Effector memory CD8-positive, alpha-beta T cell (primary cell): ENCODE data around the gene ZNF829.
A peak's percentile ranks its signal among the peaks of the same experiment; 100 is the strongest.

ENCODE experiments used
- ATAC-seq: fragments of 150-1000 bp; cut with Tn5 transposase; replicated peaks from 2 replicates; pipeline ENCODE4 v1.10.0; 2021; ENCODE audit warnings: mild to moderate bottlenecking, moderate library complexity
- DNase-seq, 3 experiments: peaks; one replicate each; pipeline ENCODE4 v3.0.0; 2021
- H3K27ac Mint-ChIP-seq, 2 donors: one replicate each; pipeline ENCODE4 v1.8.0; 2022; ENCODE audit warnings: mild to moderate bottlenecking in 2 of 2, mixed read lengths in 2 of 2, moderate library complexity in 2 of 2
- H3K27me3 Mint-ChIP-seq, 2 donors: one replicate each; pipeline ENCODE4 v1.8.0; 2022; ENCODE audit warnings: mixed read lengths in 2 of 2
- H3K36me3 Mint-ChIP-seq: one replicate; pipeline ENCODE4 v1.8.0; 2022; ENCODE audit warnings: mild to moderate bottlenecking, moderate library complexity, mixed read lengths; ENCODE audit not compliant: insufficient read depth
- H3K4me1 Mint-ChIP-seq, 2 donors: one replicate each; pipeline ENCODE4 v1.8.0; 2022; ENCODE audit warnings: low read depth in 2 of 2, mixed read lengths in 2 of 2
- H3K4me3 Mint-ChIP-seq, 2 donors: one replicate each; pipeline ENCODE4 v1.8.0; 2022; ENCODE audit warnings: mild to moderate bottlenecking in 2 of 2, mixed read lengths in 2 of 2, moderate library complexity in 2 of 2
- H3K9me3 Mint-ChIP-seq, 2 donors: one replicate each; pipeline ENCODE4 v1.8.0; 2022; ENCODE audit warnings: mixed read lengths in 2 of 2
- total RNA-seq, 9 experiments: gene quantifications; one replicate each; lab custom pipeline; 2026; lab: John Stamatoyannopoulos, UW

Gene ZNF829
- 8.7 to 31.3 (median 21.4) reads per million in 9 experiments for total RNA-seq

DNA sequence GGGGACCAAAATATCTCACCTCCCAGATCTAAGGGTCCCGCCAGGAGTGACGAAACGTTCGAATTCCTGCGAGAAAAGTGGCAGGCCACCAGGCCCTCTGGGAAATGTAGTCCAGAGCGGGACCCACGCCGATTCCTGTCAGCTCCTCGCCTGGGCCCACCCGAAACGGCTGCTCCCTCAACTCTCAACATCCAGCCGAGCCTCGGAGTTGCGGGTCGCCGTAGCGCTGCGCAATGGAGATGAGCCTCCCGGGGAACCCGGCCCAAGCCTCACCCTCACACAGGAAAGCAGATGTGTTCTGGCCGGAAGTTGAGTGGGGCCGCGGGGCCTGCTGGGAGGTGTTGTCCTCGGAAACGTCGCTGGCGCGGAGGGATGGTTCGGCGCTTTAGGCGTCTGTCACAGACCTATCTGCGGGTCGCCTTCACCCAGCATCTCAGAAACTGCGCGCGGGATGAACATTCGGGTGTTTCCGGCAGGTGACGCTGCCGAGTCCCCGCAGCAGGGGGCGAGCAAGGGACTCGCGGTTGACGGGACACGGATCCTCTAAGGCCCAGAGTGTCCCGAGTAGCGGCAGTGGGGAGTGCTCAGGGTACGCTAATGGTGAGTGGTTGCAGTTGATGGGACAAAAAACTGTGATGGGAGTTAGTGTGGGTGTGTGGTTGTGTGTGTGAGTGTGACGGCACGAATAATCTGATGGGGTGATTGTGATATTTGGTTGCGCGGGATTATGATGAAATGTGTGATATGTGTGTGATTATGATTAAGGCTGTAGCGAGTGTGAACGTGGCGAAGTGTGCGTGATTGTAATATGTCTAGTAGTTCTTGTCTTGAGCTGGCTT is at the start of gene ZNF829, which contains the start of gene ZNF568:
Gene ZNF829 (minus strand): TSS at position 300 of the 839 bp plus-strand sequence. CDS start 1,124 bp downstream, outside the sequence.
Gene ZNF568 (plus strand): TSS at position 341 of the 839 bp plus-strand sequence. CDS start 6,439 bp downstream, outside the sequence.
- peaks cover 21 to 34% of the 10 kb centered on the region in 2 donors for H3K4me1 Mint-ChIP-seq
- H3K4me3 Mint-ChIP-seq, result peak within 1 kb of the TSS; percentile 80 to 89
- ATAC-seq, result peak; percentile 96
- peak; percentile 91 to 92 (median 91) for DNase-seq
- H3K27me3 Mint-ChIP-seq, result no peaks in the 10 kb centered on the region
- H3K9me3 Mint-ChIP-seq, result peaks cover 0 to 2% of the 10 kb centered on the region in 2 donors
- peaks cover 14% of the 10 kb centered on the region for H3K36me3 Mint-ChIP-seq
- peak within 1 kb of the TSS; percentile 90 to 96 for H3K27ac Mint-ChIP-seq

DNA sequence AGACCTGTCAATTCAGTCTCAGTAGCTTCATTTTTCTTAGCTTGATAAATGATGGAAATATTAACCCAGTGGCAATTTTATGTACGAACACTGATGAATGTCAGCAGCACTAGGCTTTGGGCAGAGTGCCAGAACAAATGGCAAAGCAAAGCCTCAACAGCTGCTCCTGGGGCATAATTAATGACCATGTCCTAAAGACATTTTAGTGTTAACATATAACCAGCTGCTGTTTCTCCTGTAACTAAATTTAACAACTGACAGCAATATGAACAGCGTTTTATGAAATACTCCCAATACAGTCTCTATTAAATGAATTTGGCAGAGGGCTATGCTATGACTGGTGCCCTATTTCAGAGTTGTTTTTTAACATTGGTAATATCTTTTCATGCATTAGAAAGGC is 47.2 kb upstream of the ZNF829 start:
- DNase-seq (no peak), ATAC-seq (no peak)
- H3K9me3 Mint-ChIP-seq, result peaks cover 7 to 12% of the 10 kb centered on the region in 2 donors
- H3K4me3 Mint-ChIP-seq, result no peak overlapping the region
- H3K27ac Mint-ChIP-seq, result no peak overlapping the region
- no peaks in the 10 kb centered on the region for H3K36me3 Mint-ChIP-seq
- H3K4me1 Mint-ChIP-seq, result no peaks in the 10 kb centered on the region
- no peaks in the 10 kb centered on the region for H3K27me3 Mint-ChIP-seq

DNA sequence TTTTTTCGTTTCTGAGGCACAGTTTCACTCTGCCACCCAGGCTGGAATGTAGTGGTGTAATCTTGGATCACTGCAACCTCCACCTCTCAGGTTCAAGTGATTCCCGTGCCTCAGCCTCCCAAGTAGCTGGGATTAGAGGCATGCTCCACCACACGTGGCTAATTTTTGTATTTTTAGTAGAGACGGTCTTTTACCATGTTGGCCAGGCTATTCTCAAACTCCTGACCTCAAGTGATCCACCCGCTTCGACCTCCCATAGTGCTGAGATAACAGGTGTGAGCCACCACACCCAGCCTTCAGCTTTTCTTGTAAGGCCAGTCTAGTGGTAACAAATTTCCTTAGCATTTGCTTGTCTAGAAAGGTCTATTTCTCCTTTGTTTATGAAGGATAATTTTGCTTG is 46.3 kb upstream of the ZNF829 start:
- ATAC-seq (no peak), DNase-seq (no peak)
- H3K4me3 Mint-ChIP-seq, result no peak overlapping the region
- H3K4me1 Mint-ChIP-seq, result no peaks in the 10 kb centered on the region
- H3K36me3 Mint-ChIP-seq, result no peaks in the 10 kb centered on the region
- peaks cover 9 to 12% of the 10 kb centered on the region in 2 donors for H3K9me3 Mint-ChIP-seq
- no peaks in the 10 kb centered on the region for H3K27me3 Mint-ChIP-seq
- no peak overlapping the region for H3K27ac Mint-ChIP-seq

DNA sequence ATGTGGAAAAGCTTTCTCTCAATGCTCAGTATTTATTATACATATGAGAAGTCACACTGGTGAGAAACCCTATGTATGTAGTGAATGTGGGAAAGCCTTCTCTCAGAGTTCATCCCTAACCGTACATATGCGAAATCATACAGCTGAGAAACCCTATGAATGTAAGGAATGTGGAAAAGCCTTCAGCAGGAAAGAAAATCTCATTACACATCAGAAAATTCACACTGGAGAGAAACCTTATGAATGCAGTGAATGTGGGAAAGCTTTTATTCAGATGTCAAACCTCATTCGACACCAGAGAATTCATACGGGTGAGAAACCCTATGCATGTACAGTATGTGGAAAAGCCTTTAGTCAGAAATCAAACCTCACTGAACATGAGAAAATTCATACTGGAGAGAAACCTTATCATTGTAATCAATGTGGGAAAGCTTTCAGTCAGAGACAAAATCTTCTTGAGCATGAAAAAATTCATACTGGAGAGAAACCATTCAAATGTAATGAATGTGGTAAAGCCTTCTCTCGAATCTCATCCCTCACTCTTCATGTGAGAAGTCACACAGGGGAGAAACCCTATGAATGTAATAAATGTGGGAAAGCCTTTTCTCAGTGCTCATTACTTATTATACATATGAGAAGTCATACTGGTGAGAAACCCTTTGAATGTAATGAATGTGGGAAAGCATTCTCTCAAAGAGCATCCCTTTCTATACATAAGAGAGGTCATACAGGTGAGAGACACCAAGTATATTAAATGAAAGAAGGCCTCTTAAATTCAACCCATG is 34.4 kb upstream of the ZNF829 start:
- H3K4me1 Mint-ChIP-seq, result no peaks in the 10 kb centered on the region
- no peak for DNase-seq
- no peak overlapping the region for H3K4me3 Mint-ChIP-seq
- H3K27me3 Mint-ChIP-seq, result no peaks in the 10 kb centered on the region
- H3K36me3 Mint-ChIP-seq, result peaks cover 10% of the 10 kb centered on the region
- peaks cover 9 to 23% of the 10 kb centered on the region in 2 donors for H3K9me3 Mint-ChIP-seq
- no peak overlapping the region for H3K27ac Mint-ChIP-seq
- ATAC-seq, result no peak

DNA sequence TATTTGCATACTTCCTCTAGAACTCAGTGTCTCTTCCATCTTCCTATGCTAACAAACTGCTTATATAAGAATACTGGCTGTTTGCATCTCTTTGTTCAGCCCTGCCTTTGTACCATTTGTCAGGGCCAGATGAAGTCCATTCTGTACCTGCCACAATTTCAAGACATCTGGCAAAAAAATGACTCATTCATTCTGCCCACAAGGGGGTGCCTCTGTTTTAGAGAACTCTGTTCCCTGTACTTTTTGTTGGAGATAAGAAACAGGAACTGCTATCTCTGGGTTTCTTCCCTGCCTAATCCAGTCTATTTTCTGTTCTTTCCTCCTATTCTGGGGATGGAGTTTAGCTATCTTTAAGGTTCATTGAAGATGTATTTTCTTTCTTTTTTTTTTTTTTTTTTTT is 23.1 kb upstream of the ZNF829 start:
- Mint-ChIP-seq H3K4me3 (no peak overlapping the region), H3K36me3 (peaks cover 52% of the 10 kb centered on the region), H3K4me1 (peaks cover 0 to 4% of the 10 kb centered on the region in 2 donors), H3K27me3 (no peaks in the 10 kb centered on the region), H3K27ac (no peak overlapping the region), H3K9me3 (peaks cover 2 to 30% of the 10 kb centered on the region in 2 donors)
- ATAC-seq, result no peak
- DNase-seq, result no peak

DNA sequence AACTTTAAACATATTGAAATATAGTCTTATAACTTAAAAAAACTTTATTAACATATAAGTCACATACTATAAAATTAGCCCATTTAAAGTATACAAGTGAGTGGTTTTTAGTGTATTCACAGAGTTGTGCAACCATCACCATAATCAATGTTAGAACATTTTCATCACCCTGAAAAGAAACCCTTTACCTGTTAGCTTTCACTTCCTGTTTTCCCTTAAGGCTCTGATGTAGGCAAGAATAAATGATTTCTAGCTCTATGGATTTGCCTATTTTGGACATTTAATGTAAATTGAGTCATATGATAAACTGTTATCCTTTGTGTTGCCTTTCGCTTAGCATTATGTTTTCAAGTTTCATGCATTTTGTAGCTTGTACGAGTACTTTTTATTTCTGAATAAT is 15.6 kb upstream of the ZNF829 start:
- no peak for DNase-seq
- Mint-ChIP-seq H3K9me3 (peaks cover 0 to 16% of the 10 kb centered on the region in 2 donors), H3K4me3 (no peak overlapping the region), H3K27ac (no peak overlapping the region), H3K27me3 (no peaks in the 10 kb centered on the region), H3K4me1 (peaks cover 0 to 7% of the 10 kb centered on the region in 2 donors), H3K36me3 (peaks cover 22% of the 10 kb centered on the region)
- ATAC-seq, result no peak

DNA sequence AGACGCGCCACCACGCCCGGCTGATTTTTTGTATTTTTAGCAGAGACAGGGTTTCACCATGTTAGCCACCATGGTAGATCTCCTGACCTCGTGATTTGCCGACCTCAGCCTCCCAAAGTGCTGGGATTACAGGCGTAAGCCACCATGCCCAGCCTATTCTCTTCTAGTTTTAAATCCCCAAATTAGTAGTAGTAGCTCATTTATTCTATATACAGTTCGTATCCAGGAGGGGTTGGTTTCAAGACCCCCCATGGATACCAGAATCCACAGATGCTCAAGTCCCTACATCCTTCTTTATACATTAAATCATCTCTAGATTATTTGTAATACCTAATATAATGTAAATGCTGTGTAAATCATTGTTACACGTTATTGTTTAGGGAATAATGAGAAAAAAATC is 2.0 kb upstream of the ZNF829 start:
- peaks cover 18% of the 10 kb centered on the region for H3K36me3 Mint-ChIP-seq
- H3K4me3 Mint-ChIP-seq, result peak overlapping the region; percentile 80 to 89
- no peak for DNase-seq
- no peak for ATAC-seq
- no peak overlapping the region for H3K27ac Mint-ChIP-seq
- peaks cover 21 to 34% of the 10 kb centered on the region in 2 donors for H3K4me1 Mint-ChIP-seq
- H3K27me3 Mint-ChIP-seq, result no peaks in the 10 kb centered on the region
- H3K9me3 Mint-ChIP-seq, result peaks cover 0 to 2% of the 10 kb centered on the region in 2 donors

DNA sequence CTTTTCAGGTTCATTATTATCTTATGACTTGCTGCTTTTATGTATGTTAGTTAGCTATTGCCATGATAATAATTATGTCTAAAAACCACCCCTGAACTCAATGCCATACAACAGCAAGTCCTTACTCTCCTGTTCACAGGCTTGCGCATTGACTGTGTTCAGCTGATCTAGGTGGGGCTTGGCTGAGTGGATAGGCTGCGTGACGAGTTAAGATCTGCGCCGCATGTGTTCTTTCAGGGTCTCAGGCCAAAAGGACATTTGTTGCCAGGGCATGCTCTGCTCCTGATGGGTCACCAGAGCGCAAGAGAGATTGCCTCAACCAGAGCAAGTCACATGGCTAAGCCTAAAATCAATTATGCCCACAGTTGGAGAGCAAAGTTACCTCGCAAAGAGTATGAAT is 900 bp upstream of the ZNF829 start:
- Mint-ChIP-seq H3K27ac (peak overlapping the region; percentile 90 to 96), H3K4me3 (peak overlapping the region; percentile 80 to 89), H3K9me3 (peaks cover 0 to 2% of the 10 kb centered on the region in 2 donors), H3K36me3 (peaks cover 14% of the 10 kb centered on the region), H3K27me3 (no peaks in the 10 kb centered on the region), H3K4me1 (peaks cover 21 to 34% of the 10 kb centered on the region in 2 donors)
- DNase-seq (no peak), ATAC-seq (no peak)

DNA sequence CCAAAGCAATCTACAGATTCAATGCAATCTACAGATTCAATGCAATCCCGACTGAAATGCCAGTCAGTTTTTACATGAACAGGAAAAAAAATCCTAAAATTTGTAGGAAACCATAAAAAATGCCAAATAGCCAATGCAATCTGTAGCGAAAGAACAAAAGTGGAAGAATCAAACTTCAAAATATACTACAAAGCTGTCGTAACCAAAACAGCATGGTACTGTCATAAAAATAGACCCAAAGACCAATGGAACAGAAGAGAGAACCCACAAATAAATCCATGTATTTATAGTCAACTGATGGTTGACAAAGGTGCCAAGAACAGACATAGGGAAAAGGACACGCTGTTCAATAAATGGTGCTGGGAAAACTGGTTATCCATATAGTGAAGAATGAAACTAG is 17.7 kb downstream of the ZNF829 start:
- Mint-ChIP-seq H3K36me3 (peaks cover 30% of the 10 kb centered on the region), H3K4me1 (peaks cover 0 to 7% of the 10 kb centered on the region in 2 donors), H3K27ac (no peak overlapping the region), H3K27me3 (no peaks in the 10 kb centered on the region), H3K9me3 (peaks cover 14 to 44% of the 10 kb centered on the region in 2 donors), H3K4me3 (no peak overlapping the region)
- no peak for ATAC-seq
- no peak for DNase-seq

DNA sequence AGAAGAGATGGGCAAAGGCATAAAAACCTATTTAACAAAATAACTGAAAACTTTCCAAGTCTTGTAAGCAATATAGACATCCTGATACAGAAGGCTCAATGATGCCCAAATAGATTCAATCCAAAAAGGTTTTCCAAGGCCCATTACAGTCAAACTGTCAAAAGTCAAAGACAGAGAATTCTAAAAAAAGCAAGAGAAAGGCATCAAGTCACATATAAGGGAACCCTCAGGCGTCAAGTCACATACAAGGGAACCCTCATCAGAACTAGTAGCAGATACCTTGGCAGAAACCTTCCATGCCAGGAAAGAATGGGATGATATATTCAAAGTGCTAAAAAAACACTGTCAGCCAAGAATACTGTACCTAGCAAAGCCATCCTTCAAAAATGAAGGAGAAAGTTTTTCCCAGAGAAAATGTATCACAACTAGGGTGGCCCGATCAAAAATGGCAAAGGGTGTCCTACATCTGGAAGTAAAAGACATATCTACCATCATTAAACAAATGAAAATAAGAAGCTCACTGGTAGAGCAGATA is 21.2 kb downstream of the ZNF829 start:
- Mint-ChIP-seq H3K9me3 (peaks cover 23 to 53% of the 10 kb centered on the region in 2 donors), H3K4me1 (peaks cover 0 to 7% of the 10 kb centered on the region in 2 donors), H3K4me3 (no peak overlapping the region), H3K36me3 (peaks cover 34% of the 10 kb centered on the region), H3K27ac (no peak overlapping the region), H3K27me3 (no peaks in the 10 kb centered on the region)
- DNase-seq (no peak), ATAC-seq (no peak)

DNA sequence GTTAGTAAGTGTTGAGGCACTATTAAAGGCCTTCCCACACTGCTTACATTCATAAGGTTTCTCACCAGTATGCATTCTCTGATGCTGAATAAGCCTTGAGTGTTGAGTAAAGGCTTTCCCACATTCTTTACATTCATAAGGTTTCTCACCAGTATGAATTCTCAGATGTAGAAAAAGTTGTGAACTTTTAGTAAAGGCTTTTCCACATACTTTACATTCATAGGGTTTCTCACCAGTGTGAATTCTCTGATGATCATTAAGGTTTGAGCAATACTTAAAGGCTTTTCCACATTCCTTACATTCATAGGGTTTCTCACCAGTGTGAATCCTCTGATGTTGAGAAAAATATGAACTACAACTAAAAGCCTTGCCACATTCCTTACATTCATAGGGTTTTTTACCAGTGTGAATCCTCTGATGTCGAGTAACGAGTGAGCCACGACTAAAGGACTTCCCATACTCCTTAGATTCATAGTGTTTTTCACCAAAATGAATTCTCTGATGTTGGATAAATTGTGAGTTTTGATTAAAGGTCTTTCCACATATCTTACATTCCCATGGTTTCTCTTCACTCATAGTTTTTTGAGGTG is 24.2 kb downstream of the ZNF829 start:
- Mint-ChIP-seq H3K4me1 (peaks cover 0 to 6% of the 10 kb centered on the region in 2 donors), H3K27ac (no peak overlapping the region)
- no peak for ATAC-seq

DNA sequence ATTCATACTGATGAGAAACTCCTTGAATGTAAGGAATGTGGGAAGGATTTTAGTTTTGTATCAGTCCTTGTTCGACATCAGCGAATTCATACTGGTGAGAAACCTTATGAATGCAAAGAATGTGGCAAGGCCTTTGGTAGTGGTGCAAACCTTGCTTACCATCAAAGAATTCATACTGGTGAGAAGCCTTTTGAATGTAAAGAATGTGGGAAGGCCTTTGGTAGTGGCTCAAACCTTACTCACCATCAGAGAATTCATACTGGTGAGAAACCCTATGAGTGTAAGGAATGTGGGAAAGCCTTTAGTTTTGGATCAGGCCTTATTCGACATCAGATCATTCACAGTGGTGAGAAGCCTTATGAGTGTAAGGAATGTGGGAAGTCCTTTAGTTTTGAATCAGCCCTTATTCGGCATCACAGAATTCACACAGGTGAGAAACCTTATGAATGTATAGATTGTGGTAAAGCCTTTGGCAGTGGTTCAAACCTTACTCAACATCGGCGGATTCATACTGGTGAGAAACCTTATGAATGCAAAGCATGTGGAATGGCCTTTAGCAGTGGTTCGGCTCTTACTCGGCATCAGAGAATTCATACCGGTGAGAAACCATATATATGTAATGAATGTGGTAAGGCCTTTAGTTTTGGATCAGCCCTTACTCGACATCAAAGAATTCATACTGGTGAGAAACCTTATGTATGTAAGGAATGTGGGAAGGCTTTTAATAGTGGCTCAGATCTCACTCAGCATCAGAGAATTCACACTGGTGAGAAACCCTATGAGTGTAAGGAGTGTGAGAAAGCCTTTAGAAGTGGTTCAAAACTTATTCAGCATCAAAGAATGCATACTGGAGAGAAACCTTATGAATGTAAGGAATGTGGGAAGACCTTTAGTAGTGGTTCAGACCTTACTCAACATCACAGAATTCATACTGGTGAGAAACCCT is 38.8 kb downstream of the ZNF829 start:
- no peak for ATAC-seq
- Mint-ChIP-seq H3K27me3 (no peaks in the 10 kb centered on the region), H3K9me3 (peaks cover 16 to 26% of the 10 kb centered on the region in 2 donors), H3K27ac (no peak overlapping the region), H3K4me1 (no peaks in the 10 kb centered on the region), H3K4me3 (no peak overlapping the region), H3K36me3 (peaks cover 17% of the 10 kb centered on the region)
- no peak for DNase-seq

More for the DNA sequence above, 24.2 kb downstream of the ZNF829 start:
- peaks cover 26 to 43% of the 10 kb centered on the region in 2 donors for H3K9me3 Mint-ChIP-seq
- no peak overlapping the region for H3K4me3 Mint-ChIP-seq
- H3K36me3 Mint-ChIP-seq, result peaks cover 37% of the 10 kb centered on the region
- no peaks in the 10 kb centered on the region for H3K27me3 Mint-ChIP-seq
- no peak for DNase-seq
